GM19324 (cell line): ENCODE measurements around the gene ID2.
"Not testable (repeated sequence)": the region's sequence is repeated elsewhere in the genome, so short reads cannot be mapped to it uniquely, and the experiment has no call there.

Experiments
- ATAC-seq: cut with Tn5 transposase; IDR thresholded peaks from one replicate; pipeline ENCODE4 v1.9.1; 2021; ENCODE audit warnings: mild to moderate bottlenecking, moderate library complexity; ENCODE audit not compliant: unreplicated experiment, low FRiP score

ID2 gene

DNA sequence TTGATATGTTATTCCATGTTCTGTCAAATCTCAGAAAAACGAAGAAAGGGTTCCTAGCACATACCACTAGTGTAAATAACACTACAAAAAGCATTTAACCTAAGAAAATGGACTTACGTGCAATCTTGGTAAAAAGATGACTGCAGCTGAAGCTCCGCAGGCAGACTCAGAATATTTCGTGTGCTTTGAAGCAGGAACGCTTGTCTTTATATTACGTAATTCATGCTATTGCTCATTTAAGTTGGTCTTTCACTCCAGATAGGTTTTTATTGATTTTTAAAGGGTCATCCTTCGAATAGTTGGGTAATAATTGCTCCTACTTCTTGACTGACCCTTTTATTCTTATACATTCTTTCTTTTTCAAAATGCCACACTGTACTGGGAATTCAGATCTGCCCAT is 44.0 kb downstream of the ID2 start:
- ATAC-seq: no peak

- no peak for ATAC-seq
These were observed 46.6 kb downstream of the ID2 start for GRCh38 chr2:8728305-8729015.

GRCh38 chr2:8729101-8729500 is 47.2 kb downstream of the ID2 start:
- not testable (repeated sequence) for ATAC-seq

DNA sequence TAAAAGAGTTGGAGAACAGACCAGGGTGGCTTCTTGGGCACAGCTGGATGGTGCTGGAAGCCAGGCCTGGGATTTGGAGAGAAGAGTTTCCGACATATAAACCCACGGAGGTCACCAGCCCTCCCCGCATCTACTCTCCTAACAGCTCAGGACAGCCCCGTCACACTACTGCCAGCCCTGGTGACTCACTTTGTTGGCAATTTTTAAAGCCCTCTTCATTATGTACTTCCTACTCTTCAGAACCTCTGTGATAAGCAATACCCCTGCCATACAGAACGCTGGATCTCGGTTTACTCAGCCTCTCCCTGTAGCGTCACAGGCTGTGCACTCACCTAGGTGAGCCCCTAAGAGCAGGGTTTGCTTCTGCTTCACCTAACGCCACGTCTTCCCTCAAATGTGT is 48.1 kb downstream of the ID2 start:
- ATAC-seq: no peak

GRCh38 chr2:8732601-8733000 is 50.7 kb downstream of the ID2 start:
- ATAC-seq: no peak
